DMS79 (cell line): ENCODE data around the gene ZPLD1.

Source experiments
- DNase-seq: peaks from one replicate; lab custom pipeline; 2025; lab: John Stamatoyannopoulos, UW

The ZPLD1 gene

DNA sequence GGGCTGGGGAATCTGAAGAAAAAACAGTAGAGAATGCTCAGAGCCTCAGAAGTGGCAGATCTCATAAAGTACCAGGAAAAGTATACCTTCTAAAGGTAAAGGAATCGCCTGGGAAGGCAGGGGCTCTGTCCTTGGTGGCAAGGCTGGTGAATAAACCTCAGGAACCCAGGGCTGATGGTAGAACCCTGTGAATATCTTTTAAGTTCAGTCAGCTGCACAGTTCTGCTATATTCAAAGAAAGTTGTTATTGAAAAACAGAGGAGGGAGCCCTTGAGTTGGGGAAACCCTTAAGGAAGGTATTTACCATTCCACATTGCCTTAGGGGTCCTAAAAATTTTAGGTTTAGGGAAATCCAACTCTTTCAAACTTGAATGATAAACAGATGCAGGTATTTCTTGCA lies 31.2 kb downstream of the ZPLD1 start:
- DNase-seq, result no peak

DNA sequence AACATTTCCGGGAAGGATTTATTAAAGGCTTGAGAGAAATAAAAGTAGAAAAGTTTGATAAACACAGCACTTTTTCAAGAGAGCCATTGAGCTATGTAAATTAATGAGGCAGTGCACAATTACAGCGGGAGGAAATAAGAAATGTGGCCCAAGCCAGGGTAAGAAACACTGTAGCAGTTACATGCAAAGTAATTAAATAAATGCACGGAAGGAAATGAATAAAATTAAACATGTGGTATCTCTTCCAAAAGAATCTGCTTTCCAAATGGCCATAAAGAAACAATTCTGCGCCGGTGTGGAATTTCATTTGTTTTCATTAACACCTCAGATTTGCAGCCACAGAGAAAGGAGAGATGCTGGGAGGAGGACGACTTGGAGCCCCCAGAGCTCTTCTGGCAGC lies 35.3 kb downstream of the ZPLD1 start:
- DNase-seq, result no peak

DNA sequence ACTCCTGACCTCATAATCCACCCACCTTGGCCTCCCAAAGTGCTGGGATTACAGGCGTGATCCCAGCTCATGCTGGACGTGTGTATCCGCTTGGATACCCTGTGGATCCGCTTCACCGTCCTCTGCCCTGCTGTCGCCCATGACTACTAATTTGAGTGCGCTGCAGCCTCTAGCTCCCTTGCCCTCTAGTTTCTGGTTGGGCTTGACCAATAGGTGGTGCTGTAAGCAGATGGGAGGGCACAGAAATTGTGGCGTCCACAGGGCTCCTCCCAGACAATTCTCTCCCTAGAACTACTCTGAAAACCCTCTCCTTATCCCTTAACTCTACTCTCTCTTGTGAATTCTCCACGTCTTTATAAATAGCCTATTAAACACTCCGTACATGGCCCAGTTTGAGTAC lies 36.2 kb downstream of the ZPLD1 start:
- DNase-seq, result no peak

DNA sequence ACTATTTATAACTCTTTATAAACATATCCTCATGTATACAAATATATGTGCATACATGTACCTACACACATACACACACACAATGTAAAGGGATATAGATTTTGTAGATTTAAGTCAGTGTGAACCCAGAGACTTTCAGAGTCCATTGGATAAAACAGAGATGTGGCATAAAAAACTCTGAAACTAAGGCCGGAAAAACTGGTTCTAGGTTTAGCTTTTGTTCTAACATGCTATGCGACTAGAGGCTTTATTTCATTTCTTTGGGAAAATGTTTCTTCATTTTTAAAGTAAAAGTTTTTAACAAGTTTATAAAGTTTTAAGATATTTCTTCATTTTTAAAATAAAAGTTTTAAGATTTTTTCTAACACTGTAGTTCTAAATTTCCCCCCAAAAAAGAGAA lies 36.7 kb downstream of the ZPLD1 start:
- no peak for DNase-seq

DNA sequence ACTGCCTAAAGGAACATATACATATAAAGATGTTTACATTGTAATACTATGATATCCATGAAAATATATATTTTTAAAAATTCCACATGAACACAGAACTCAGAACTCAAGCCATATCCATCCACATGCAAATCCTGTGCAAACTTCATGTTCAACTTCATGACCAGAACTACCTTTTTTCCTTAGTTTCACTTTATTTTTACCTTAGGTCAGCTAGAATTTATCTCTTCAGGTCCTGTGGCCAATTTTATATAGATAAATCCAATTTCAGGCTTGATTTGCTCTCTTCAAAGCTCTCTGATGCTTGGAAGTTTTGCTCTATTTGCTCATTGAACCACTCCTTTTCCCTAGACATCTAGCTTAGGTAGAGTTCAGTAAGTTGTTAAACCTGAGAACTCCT lies 38.8 kb downstream of the ZPLD1 start:
- no peak for DNase-seq

DNA sequence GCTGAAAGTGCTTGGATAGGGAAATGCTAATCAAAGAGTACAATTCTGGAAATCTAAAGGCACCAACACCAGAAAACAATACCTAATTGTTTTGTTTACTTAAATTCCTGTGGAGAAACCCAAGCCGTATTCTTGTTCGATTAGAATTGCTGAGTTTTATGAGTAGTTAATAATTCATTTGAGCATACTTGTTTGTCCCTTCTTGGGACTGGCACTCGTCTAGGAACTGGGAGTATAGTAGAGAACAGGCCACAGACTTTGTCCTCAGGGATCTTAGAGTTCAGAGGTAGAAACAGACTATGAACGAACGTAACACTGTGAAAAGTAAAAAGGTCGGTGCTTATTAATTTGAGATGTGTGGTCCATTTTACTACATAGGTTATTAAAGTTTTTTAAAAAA lies 39.4 kb downstream of the ZPLD1 start:
- no peak for DNase-seq

DNA sequence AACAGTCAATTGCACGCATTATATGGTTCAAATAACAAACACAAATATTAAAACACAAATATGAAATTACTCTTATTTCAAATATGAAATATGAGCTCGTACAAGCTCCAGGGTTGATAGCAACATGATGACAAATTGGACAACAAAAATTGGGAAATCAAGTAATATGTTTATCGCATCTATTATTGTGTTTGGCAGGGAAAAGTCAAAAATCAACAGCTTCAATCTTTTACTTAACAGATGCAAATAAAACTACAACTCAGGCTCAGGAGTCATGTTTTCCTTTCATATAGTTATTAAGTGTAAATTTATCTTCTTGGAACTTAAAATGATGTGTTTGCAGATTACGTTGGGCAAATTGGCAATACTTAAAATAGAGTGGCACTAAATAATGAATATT lies 41.4 kb downstream of the ZPLD1 start:
- DNase-seq, result no peak

DNA sequence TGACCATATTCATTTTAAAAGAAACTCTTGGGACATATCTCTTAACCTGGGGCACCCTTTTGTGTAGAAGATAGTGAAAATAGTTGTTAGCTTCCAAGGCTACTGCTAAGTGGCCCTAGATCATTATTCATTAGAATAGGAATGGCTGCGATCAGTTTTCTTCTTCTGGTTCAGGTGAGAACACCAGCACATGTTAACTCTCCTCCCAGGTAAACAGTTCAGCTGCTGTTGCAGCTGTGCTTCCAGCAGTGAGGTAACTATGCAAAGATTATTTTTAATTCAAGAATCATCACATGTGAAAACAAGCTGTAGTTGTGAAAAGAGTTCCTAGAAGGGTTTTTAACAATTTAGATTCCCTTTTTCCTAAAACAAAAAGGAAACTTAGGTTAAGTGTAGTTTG lies 43.3 kb downstream of the ZPLD1 start:
- no peak for DNase-seq

DNA sequence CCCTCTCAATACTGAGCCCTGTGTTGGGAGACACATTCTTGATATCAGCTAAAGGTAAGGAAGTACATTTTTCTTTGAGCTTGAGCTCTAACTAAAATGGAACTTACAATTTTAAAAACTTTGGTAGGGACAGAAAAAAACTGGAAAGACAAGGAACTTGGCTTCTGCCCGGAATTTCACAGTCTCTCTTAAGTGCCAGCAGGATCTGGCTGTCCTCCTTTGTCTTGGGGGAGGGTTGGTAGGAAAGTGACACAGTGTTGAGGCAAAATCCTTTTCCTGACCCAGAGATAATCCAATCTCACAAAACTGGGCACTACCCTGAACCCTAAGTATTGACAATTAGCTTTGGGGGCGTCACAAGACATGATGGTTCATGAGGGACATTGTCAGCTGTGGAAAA lies 45.3 kb downstream of the ZPLD1 start:
- no peak for DNase-seq

DNA sequence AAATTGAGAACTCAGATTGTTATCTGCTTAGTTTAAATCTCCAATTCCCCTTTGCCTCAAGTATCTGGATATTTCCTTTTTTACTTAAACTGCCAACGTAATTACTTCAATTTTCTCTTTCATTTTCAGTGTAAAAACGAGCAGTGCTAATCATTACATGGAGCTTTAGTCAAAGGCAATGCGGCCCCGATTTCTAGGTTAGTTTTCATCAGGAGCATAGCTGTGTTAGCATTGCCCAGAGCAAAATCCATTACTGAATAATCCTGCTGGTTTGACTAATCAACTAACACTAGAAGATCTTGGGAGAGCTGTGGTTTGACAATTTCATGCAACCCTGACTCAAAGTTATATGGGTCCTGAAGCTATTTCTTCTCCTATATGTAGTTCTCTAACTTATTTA lies 46.2 kb downstream of the ZPLD1 start:
- no peak for DNase-seq

DNA sequence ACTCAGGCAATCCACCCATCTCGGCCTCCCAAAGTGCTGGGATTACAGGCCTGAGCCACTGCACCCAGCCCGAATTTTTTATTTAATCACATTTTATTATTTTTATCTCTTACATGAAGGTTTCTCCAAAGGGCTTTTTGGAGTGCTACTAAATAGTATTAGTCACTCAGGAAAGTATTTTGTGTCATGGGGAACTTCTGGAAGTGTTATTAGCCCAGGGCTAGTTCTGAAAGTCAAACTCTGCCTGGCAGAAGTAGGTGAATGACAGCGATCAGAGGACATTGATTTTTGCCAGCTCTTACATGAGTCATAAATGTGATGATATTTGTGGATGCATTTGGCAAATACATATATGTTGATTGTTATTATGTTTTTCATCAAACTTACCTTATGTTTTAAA lies 48.7 kb downstream of the ZPLD1 start:
- no peak for DNase-seq

DNA sequence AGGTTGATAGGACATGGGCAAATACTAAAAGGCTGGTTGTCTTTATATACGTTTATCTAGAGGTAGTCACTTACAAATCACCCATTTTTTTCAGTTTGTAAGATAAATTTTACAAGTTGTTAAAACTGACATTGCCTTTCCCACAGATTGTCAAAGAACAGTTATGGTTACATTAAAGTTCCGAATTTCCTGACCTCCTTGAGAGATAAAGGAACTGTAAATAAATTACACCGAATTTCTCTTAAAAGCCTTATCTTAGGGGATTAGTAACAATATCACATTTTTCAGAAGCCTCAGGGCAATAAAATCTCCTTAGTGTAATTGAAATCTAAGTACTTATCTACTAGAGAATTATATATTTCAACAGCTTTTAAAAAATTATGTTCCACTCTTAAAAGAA lies 49.5 kb downstream of the ZPLD1 start:
- no peak for DNase-seq

DNA sequence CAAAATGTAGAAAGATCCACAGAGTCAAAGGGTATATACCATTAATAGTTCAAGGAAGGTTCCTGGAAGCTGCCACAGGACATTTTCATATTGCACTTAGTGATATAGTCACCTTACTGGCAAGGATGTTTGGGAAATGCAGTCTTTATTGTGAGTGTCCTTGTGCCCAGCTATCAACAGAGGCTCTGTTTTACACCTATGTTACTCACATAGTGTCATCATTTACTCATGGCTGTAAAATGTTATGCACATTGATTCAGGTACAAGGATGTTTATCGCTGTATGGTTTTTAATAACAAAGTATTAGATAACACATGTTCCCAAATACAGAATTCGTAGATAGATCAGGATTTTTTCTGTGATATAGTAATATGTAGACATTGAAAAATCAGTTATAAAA lies 50.9 kb downstream of the ZPLD1 start:
- no peak for DNase-seq

DNA sequence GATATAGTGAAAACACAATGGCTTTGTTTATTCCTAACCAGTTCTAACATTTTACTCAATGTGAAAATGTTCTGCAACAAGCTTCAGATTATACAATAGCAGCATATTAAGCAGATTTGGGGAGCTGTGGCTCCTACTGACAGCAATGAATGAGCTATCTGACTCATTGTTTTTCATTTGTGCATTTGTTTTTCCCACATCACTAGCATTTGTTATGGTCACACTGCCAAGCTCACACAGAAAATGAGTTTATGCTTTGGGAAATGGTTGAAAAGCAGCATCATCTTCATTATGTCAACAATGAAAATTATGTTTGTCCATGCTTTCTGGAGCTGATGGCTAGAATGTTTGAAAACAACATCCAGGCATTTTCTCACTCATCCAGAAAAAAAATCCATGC lies 53.5 kb downstream of the ZPLD1 start:
- no peak for DNase-seq

DNA sequence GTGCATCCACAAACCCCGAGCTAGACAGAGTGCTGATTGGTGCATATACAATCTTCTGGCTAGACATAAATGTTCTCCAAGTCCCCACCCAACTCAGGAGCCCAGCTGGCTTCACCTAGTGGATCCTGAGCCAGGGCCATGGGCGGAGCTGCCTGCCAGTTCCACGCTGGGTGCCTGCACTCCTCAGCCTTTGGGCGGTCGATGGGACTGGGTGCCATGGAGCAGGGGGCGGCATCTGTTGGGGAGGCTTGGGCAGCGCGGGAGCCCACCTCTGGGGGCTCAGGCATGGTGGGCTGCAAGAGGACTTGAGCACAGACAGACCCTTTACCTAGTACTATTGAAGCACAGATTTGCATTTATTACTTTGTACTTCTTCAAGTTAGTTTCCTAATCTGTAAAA lies 57.5 kb downstream of the ZPLD1 start:
- no peak for DNase-seq

DNA sequence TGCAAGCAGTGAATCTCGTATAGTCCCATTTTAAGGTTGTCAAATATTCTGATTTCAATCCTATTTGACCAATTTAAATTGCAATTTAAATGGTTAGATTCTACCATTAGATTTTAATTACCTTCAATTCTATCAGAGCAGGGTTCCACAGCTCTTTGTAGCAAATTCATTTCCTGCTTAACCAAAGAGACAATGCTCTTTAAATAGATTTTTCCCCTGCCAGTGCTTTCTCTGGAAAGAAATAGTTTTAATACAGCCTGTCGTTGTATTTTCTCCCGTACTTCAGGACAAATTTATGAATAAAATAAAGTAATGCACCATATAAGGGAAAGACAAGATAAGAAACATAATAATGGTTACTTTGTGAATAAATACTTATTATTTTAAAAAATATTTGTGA lies 62.8 kb downstream of the ZPLD1 start:
- no peak for DNase-seq

DNA sequence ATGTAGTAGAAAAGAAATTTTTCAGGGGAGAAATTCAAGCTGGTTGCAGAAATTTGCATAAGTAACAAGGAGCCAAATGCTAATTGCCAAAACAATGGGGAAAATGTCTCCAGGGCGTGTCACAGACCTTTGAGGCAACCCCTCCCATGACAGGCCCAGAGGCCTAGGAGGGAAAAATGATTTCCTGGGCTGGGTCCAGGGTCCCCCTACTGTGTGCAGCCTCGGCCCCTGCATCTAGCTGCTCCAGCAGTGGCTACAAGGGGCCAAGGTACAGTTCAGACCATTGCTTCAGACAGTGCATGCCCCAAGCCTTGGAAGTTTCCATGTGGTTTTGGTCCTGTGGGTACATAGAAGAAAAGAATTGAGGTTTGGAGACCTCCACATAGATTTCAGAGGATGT lies 70.7 kb downstream of the ZPLD1 start:
- no peak for DNase-seq

DNA sequence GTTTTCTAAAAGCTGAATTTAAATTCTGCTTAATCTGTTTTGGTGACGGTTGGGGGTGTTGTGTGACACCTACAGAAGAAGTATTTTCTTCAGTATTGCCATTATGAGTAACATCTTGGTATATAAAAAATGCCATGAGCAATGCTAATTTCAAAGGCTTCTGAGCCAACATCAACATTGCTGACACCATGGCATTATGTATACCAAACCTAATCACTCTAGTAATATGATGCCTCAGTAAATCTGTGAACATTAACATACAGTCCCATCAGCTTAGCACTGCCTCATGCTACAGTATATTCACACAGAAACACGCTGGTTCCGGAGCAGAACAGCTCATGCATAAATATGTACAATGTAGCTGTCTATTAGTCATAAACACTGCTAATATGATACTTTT lies 75.8 kb downstream of the ZPLD1 start:
- no peak for DNase-seq

DNA sequence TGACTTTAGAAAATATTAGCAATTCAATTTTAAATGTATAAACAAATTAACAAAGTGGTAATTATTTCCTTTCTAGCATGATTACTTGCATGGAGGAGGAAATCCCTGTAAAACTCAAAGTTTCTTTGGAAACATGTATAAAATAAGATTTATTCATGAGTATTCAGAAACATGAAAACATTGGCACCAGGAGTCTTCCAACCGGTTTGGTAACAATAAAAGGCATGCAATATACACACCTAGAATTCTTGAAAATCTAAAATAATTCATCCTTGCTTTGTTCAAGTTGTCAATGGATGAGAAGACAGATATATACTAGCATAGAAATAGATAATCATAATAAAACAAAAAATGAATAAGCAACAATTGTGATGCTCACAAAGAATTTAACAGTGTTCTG lies 76.4 kb downstream of the ZPLD1 start:
- no peak for DNase-seq

DNA sequence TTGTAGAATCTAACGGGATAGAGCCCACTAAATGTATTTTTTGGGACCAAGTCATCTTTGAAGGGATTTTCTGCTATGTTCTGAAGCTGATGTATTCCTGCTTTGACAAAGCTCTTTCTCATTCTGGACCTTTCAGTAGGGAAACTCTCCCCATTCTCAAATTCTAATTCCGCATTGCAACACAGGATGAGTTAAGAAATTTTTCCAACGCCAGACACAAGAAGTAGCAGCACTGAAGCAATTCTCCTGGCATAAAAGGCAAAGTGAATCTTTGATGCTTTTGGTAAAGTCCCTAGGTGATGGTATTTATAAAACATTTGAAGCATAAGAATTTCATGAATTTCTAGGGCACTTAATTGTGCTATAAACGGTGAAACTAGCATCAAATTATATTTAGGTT lies 76.8 kb downstream of the ZPLD1 start:
- no peak for DNase-seq

DNA sequence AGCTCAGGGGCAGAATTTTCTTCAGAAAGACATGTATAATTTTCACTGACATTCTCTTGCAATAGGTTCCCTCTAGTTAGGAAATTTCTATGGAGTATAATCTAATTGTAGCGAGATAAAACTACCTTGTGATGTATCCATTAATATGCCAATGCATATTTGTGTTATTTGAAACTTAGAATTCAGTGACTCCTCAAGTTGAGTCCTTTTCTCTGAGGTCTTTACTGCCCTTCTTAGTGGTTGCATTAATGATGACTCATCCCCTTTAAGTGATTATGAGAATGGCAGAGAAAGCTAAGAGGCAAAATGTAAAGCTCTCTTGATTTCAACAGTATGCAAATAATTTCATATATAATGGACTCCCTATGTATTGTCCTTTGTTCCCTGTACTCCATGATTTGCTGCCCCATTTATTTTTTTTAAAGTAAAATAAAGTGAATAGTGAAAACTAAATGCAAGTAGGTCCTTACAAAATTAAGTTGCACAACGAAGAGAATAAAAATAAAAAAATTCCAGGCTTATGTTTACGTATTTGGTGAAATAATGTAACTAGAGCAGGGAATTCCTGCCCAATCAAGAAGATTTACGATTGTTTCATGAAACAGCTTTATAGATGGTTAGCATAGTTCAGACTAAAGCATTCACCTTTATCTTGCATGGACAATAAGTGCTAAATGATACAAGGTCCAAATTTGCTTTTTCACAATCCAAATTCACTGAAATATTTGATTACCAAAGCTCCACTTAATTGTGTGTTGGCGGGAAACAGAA lies 78.1 kb downstream of the ZPLD1 start:
- DNase-seq, result peak; percentile 37

DNA sequence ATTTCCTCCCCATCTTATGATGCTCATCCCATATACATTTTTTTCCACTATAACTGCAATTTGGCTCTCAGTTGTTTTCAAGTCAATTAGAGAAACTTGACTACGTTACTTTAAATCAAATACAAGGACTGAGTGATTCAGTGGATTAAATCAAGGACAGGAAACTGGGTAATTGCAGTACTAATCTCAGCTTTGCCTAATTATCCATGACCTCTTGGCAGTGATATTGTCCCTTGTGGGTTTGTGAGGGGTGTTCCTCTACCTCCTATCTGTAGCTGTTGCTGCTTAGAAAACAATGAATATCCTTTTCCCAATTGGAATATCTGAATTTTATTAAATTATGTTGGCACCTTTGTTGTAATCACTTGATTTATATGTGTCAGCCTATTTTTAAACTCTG lies 79.4 kb downstream of the ZPLD1 start:
- DNase-seq, result peak; percentile 15

DNA sequence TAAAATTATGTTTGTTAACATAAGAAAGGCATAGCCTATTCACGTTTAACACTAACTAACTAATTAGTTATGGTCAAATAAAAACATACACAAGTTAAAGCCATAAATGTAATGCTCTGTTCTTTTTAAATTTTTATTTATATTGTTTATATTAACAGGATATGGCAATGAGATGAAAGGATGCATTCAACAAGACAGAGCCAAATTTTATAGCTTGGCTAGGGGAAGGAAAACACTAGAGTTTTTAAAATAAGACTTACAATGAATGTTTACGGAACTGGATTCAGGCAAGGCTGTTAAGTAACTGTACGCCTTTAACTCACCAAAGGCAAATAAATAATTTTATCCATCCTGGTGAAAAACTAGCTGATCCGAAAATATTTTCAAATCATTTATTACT lies 86.4 kb downstream of the ZPLD1 start:
- no peak for DNase-seq

DNA sequence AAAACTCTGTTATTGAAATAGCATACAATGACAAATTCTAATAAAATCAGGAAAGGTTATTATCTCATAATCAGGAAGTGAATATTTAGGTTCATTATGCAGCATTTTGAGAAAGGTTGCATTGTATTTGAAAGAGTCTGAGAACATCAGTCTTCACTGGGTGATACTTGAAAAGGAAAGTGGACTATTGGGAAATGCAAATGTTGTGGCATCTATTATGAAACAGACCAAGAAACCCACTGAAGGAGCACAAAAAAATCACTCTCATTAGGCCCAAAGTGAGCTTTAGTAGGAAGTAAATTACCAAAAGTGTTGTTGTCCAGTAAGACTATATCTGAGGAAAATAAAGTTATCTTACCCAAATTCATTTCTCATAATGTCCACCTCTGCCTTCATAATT lies 90.8 kb downstream of the ZPLD1 start:
- no peak for DNase-seq

DNA sequence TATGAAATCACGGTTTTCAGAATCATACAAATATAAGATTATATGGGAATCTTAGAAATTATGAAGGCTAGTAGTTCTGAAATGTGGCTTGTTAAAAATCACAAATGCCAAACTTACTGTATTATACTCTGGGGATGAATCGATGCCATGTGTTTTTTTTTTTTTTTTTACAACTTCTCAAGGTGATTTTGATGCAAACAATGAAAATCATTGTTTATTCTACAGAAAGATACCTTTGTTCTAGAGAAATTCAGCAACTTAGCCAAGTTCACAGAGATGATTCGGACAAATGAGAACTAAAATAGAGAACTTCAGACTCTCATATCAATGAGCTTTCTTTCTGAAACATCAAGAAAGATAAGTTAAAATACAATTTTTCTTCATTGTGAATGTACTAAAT lies 92.0 kb downstream of the ZPLD1 start:
- no peak for DNase-seq
